GM12878 (cell line): Measurements from ENCODE around the gene ELMO3. TPM values are rescaled to one million over a fixed set of nuclear protein-coding genes. Genes with fewer than 3 reads are reported as not detected.

Experiments
- ATAC-seq: fragments of 200-7000 bp; cut with Tn5 transposase; 3 replicates; pipeline ENCODE4 v1.9.1; 2020; ENCODE audit warnings: mild to moderate bottlenecking, moderate library complexity
- BruUV-seq: library from RNA; stranded (reverse); fragments of 400-500 nt; replicated peaks from 2 replicates; lab custom pipeline; 2021; lab: Mats Ljungman, UMichigan
- CTCF ChIA-PET: fragments of 300-600 bp; sonication (Branson Sonifier 250); formaldehyde crosslinking; extraction: SDS; loops from one replicate; lab custom pipeline; 2021; ENCODE audit warnings: inconsistent platforms; lab: Yijun Ruan, JAX
- POLR2A ChIA-PET: fragments of 350-600 bp; formaldehyde crosslinking; extraction: SDS; loops from one replicate; lab custom pipeline; 2021; ENCODE audit warnings: inconsistent platforms; lab: Charles Lee
- RAD21 ChIA-PET: fragments of 300-600 bp; sonication (Branson Sonifier 250); formaldehyde crosslinking; loops from one replicate; lab custom pipeline; 2023; ENCODE audit warnings: antibody characterized with exemption; ENCODE audit not compliant: unreplicated experiment; lab: Charles Lee
- SMC1A ChIA-PET: fragments of 300-600 bp; sonication (Branson Sonifier 250); formaldehyde crosslinking; loops from one replicate; lab custom pipeline; 2023; ENCODE audit not compliant: unreplicated experiment, uncharacterized antibody; lab: Charles Lee
- DNase-seq: peaks from one replicate; pipeline ENCODE4 v3.0.0-alpha.2; 2011; ENCODE audit warnings: low read depth, low spot score
- FAIRE-seq: peaks from 3 replicates; lab custom pipeline; 2011; peaks lifted over from hg19 to GRCh38; lab: Jason Lieb, UNC
- H2AFZ ChIP-seq: 2 replicates; pipeline ENCODE4 v1.6.0; 2011; ENCODE audit warnings: low read depth, low read length, control low read depth; ENCODE audit not compliant: control insufficient read depth
- H3K27ac ChIP-seq: 2 replicates; pipeline ENCODE4 v1.5.1; 2011; ENCODE audit warnings: control low read depth; ENCODE audit not compliant: control insufficient read depth, insufficient read depth
- H3K27me3 ChIP-seq, 2 experiments: replicated peaks in 1 of 2; 2 replicates each; pipeline versions ENCODE4 v1.6.0 to v1.6.1; 2011; ENCODE audit warnings: low read length in 1 of 2; ENCODE audit not compliant: control insufficient read depth in 2 of 2, insufficient read depth in 2 of 2
- H3K36me3 ChIP-seq, 2 experiments: 2 replicates each; pipeline ENCODE4 v1.5.1; 2011; ENCODE audit warnings: low read length in 1 of 2; ENCODE audit not compliant: control insufficient read depth in 2 of 2, insufficient read depth in 2 of 2
- H3K4me1 ChIP-seq: 2 replicates; pipeline ENCODE4 v1.6.1; 2011; ENCODE audit warnings: mild to moderate bottlenecking, low read length, moderate library complexity, mixed read lengths; ENCODE audit not compliant: control insufficient read depth, insufficient read depth
- H3K4me2 ChIP-seq: 2 replicates; pipeline ENCODE4 v1.6.0; 2011; ENCODE audit warnings: control low read depth; ENCODE audit not compliant: control insufficient read depth, insufficient read depth
- H3K4me3 ChIP-seq: fragments of 200-600 bp; sonication (generic); 2 replicates; pipeline ENCODE4 v1.5.1; 2016
- H3K79me2 ChIP-seq: 2 replicates; pipeline ENCODE4 v1.6.0; 2011; ENCODE audit warnings: low read length; ENCODE audit not compliant: control insufficient read depth, insufficient read depth
- H3K9ac ChIP-seq: 2 replicates; pipeline ENCODE4 v1.8.0; 2011; ENCODE audit warnings: low read length, control low read depth, mixed read lengths; ENCODE audit not compliant: control insufficient read depth, insufficient read depth
- H3K9me3 ChIP-seq: replicated peaks from 3 replicates; pipeline ENCODE4 v1.5.1; 2011; ENCODE audit warnings: mild to moderate bottlenecking, low read length; ENCODE audit not compliant: control insufficient read depth, insufficient read depth
- H4K20me1 ChIP-seq: 2 replicates; pipeline ENCODE4 v1.6.0; 2011; ENCODE audit not compliant: control insufficient read depth, insufficient read depth
- ATF3 ChIP-seq: IDR thresholded peaks from 2 replicates; pipeline ENCODE4 v1.6.1; 2011; ENCODE audit warnings: low read depth, mild to moderate bottlenecking, low read length, moderate library complexity, borderline replicate concordance; ENCODE audit errors: extremely low read depth
- JUNB ChIP-seq: IDR thresholded peaks from 2 replicates; pipeline ENCODE4 v1.6.1; 2016; ENCODE audit warnings: antibody characterized with exemption, mild to moderate bottlenecking
- LARP7 ChIP-seq: fragments of 450-650 bp; IDR thresholded peaks from 2 replicates; pipeline ENCODE4 v1.6.1; 2017; ENCODE audit warnings: mild to moderate bottlenecking
- MAX ChIP-seq: IDR thresholded peaks from 2 replicates; pipeline ENCODE4 v1.6.1; 2012; ENCODE audit warnings: low read depth, low read length, improper control_type of control experiment
- MYB ChIP-seq: fragments of 150-350 bp; IDR thresholded peaks from 2 replicates; pipeline ENCODE4 v1.6.1; 2014; ENCODE audit warnings: mild to moderate bottlenecking, low read depth, low read length, borderline replicate concordance
- REST ChIP-seq: IDR thresholded peaks from 2 replicates; pipeline ENCODE4 v1.6.1; 2012; ENCODE audit warnings: mild to moderate bottlenecking, low read depth, low read length
- SP1 ChIP-seq: IDR thresholded peaks from one replicate; pipeline ENCODE4 v1.6.1; 2011; ENCODE audit warnings: low read depth, low read length
- TCF7 ChIP-seq: IDR thresholded peaks from 2 replicates; pipeline ENCODE4 v1.6.1; 2014; ENCODE audit warnings: antibody characterized with exemption, borderline replicate concordance
- YBX1 ChIP-seq: fragments of 450-650 bp; IDR thresholded peaks from 2 replicates; pipeline ENCODE4 v1.6.1; 2016; ENCODE audit warnings: antibody characterized with exemption
- ZNF274 ChIP-seq: IDR thresholded peaks from one replicate; pipeline ENCODE4 v1.8.0; 2011; ENCODE audit not compliant: insufficient read length, insufficient read depth
- WGBS: methylation state at CpG from one replicate; pipeline ENCODE4 v1.1.6; 2016; ENCODE audit warnings: low lambda C conversion rate; ENCODE audit not compliant: insufficient replicate concordance, insufficient coverage; ENCODE audit errors: missing lambda C conversion rate; 5-methylcytosine and 5-hydroxymethylcytosine counted together
- in situ Hi-C: fragments of 300-500 bp; cut with MboI; formaldehyde crosslinking; loops from 9 replicates; pipeline ENCODE4 v1.14.3; 2018; ENCODE audit warnings: mixed read lengths
- intact Hi-C: fragments of 100-400 bp; cut with micrococcal nuclease; formaldehyde crosslinking; loops from one replicate; pipeline ENCODE4 v1.14.2; 2022; ENCODE audit not compliant: unreplicated experiment
- polyA plus RNA-seq, 11 experiments: library from polyadenylated mRNA; depleted of rRNA in 4 of 11; unstranded in 6 of 11; stranded (reverse) in 5 of 11; fragments of >200 nt; fragmentation: Nextera tagmentation in 4 of 11; fragmentation: Illumina TruSeq in 1 of 11; extraction: Ambion mirVana in 4 of 11; extraction: Trizol in 1 of 11; gene quantifications; 1 replicate in 1 of 11; 2 replicates in 10 of 11; pipeline versions ENCODE4 v1.2.1 to v1.2.3, GENCODE V29; 2011 to 2016; ENCODE audit warnings: inconsistent platforms in 2 of 11, missing spikeins in 2 of 11, low read depth in 1 of 11
- total RNA-seq, 4 experiments: library from RNA; depleted of rRNA in 3 of 4; stranded (reverse); fragments of >200 nt in 3 of 4; fragmentation: Illumina TruSeq in 1 of 4; extraction: Trizol in 1 of 4; gene quantifications; 2 replicates each; pipeline versions ENCODE4 v1.2.1 to v1.2.3, GENCODE V29; 2013 to 2021

ELMO3 gene
- total and polyA plus RNA-seq, 10 of the 15 experiments (the other 5 are each of a cell fraction or from before 2014, with no cell fraction given) = 0.05 to 4.7 (median 0.96) TPM; not detected in 1

GRCh38 chr16:67157106-67157748 is 41.7 kb upstream of the ELMO3 start:
- H3K4me1 ChIP-seq = peaks cover 30% of the 10 kb centered on the region
- in situ Hi-C loops (loop anchor here (10.0 kb wide), 1 partner anchor 182 kb away; no protein-coding TSS in a partner anchor), intact Hi-C loops (loop anchor here (5.0 kb wide), 2 partner anchors 55 to 505 kb away; partner anchors contain the start of genes ACD and PARD6A)
- H3K9ac ChIP-seq = no peak overlapping the region
- no peak for FAIRE-seq
- TF ChIP-seq JUNB = no peak
- no peak for TF ChIP-seq ATF3
- no peak for TF ChIP-seq YBX1
- TF ChIP-seq LARP7 = no peak
- no peak for TF ChIP-seq SP1
- no peak for TF ChIP-seq MYB
- no peak for TF ChIP-seq TCF7
- no peak for TF ChIP-seq ZNF274
- TF ChIP-seq REST = no peak
- no peak for TF ChIP-seq MAX
- H3K4me3 ChIP-seq = no peak overlapping the region
- no TSS peak for BruUV-seq
- no peaks in the 10 kb centered on the region for H3K36me3 ChIP-seq
- DNase-seq = no peak
- ChIA-PET SMC1A (interaction anchor here (0.6 to 5.2 kb wide), 17 partner anchors 13 to 306 kb away, joined by 3 to 48 read pairs (median 4); partner anchors contain the start of genes NOL3 and PDP2), CTCF (interaction anchor here (0.6 to 10.0 kb wide), 17 partner anchors 9 to 259 kb away, joined by 3 to 98 read pairs (median 7); partner anchors contain the start of genes CES3, NOL3 and ZDHHC1), RAD21 (interaction anchor here (0.8 to 5.2 kb wide), 5 partner anchors 12 to 143 kb away, joined by 3 to 48 read pairs (median 4); partner anchors contain the start of gene NOL3), POLR2A (interaction anchor here (0.5 to 8.2 kb wide), 5 partner anchors 16 to 140 kb away, joined by 4 to 137 read pairs (median 12); partner anchors contain the start of genes FHOD1 and NOL3)
- no peak overlapping the region for H3K4me2 ChIP-seq
- H3K27me3 ChIP-seq = no peaks in the 10 kb centered on the region
- no peak overlapping the region for H2AFZ ChIP-seq
- peaks cover 10% of the 10 kb centered on the region; the same call in 1 of the 2 replicates for H4K20me1 ChIP-seq
- ATAC-seq = no peak
- 94% methylated on average over 7 of the region's 7 CpGs for WGBS
- H3K27ac ChIP-seq = no peak overlapping the region
- H3K79me2 ChIP-seq = peaks cover 11% of the 10 kb centered on the region
- no peaks in the 10 kb centered on the region for H3K9me3 ChIP-seq
